T-helper 2 cell treated with Interferon-gamma antibody and Interleukin-4, amounts not matched to agents 5 μg/mL and 100 μg/mL, for 36 hours (primary cell): ENCODE measurements around the gene IGFBP4.

Experiments
- DNase-seq: peaks from one replicate; pipeline ENCODE4 v3.0.0; 2021; ENCODE audit warnings: low spot score
- H3K27ac Mint-ChIP-seq: one replicate; pipeline ENCODE4 v1.8.0; 2021; ENCODE audit warnings: mild to moderate bottlenecking, mixed read lengths
- H3K27me3 Mint-ChIP-seq: one replicate; pipeline ENCODE4 v1.8.0; 2021; ENCODE audit warnings: low read depth, mixed read lengths
- H3K36me3 Mint-ChIP-seq: one replicate; pipeline ENCODE4 v1.8.0; 2021; ENCODE audit warnings: low read depth, mixed read lengths
- H3K4me1 Mint-ChIP-seq: one replicate; pipeline ENCODE4 v1.8.0; 2021; ENCODE audit warnings: low read depth, mixed read lengths
- H3K4me3 Mint-ChIP-seq: one replicate; pipeline ENCODE4 v1.8.0; 2022; ENCODE audit warnings: mild to moderate bottlenecking, moderate library complexity, mixed read lengths
- H3K9me3 Mint-ChIP-seq: one replicate; pipeline ENCODE4 v1.8.0; 2021; ENCODE audit warnings: mixed read lengths

IGFBP4 gene

DNA sequence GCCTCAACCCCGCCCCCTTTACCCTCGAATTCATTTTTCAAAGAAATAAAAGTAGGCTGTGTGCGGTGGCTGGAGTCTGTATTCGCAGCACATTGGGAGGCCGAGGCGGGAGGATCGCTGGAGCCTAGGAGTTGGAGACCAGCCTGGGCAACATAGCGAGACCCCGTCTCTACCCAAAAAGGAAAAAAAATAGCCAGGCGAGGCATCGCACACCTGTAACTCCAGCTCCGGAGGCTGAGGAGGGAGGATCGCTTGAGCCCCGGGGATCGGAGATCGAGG is 24.9 kb upstream of the IGFBP4 start:
- peaks cover 31% of the 10 kb centered on the region for H3K4me1 Mint-ChIP-seq
- peak overlapping the region; percentile 99 for H3K4me3 Mint-ChIP-seq
- H3K27me3 Mint-ChIP-seq = no peaks in the 10 kb centered on the region
- no peak for DNase-seq
- peak overlapping the region; percentile 97 for H3K27ac Mint-ChIP-seq
- H3K9me3 Mint-ChIP-seq = no peaks in the 10 kb centered on the region
- H3K36me3 Mint-ChIP-seq = peaks cover 34% of the 10 kb centered on the region

DNA sequence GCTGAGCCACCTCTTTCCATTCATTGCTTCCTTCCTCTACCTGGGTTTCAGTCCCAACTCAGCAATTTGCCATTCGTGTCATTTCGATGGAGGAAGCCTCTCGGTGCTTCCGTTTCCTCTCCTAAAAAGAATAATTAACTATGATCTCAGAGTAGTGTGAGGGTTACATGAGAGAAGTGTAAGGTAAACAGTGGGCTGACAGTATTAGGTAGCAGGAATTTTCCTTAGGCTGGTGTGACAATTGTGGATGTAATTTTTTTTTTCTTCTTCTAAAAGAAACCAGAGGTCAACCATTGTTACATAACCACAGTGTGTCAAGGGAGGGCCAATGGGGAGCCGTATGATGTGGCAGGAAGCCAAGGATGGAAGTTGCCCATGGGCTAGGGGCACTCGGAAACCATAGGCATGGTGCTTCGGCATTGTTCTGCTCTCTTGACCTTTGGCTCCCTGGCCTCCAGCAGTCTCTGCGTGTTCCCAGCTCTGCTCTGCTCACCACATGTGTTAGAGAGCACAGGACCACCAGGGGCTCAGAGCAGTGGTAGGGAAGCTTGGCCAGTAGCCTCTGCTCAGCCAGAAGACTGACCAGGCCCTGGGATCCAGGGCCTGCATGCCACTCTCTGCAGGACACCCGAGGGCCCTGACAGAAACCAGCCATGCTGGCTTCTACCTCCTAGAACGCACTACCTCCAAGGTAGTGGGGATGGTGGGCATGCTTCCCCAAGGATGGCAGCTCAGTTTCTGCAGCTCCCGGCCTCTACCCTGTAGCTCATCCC is 23.5 kb upstream of the IGFBP4 start:
- no peak for DNase-seq
- H3K9me3 Mint-ChIP-seq = no peaks in the 10 kb centered on the region
- H3K36me3 Mint-ChIP-seq = peaks cover 24% of the 10 kb centered on the region
- H3K27ac Mint-ChIP-seq = peak overlapping the region; percentile 71
- H3K4me3 Mint-ChIP-seq = peak overlapping the region; percentile 52
- peaks cover 29% of the 10 kb centered on the region for H3K4me1 Mint-ChIP-seq
- H3K27me3 Mint-ChIP-seq = no peaks in the 10 kb centered on the region

DNA sequence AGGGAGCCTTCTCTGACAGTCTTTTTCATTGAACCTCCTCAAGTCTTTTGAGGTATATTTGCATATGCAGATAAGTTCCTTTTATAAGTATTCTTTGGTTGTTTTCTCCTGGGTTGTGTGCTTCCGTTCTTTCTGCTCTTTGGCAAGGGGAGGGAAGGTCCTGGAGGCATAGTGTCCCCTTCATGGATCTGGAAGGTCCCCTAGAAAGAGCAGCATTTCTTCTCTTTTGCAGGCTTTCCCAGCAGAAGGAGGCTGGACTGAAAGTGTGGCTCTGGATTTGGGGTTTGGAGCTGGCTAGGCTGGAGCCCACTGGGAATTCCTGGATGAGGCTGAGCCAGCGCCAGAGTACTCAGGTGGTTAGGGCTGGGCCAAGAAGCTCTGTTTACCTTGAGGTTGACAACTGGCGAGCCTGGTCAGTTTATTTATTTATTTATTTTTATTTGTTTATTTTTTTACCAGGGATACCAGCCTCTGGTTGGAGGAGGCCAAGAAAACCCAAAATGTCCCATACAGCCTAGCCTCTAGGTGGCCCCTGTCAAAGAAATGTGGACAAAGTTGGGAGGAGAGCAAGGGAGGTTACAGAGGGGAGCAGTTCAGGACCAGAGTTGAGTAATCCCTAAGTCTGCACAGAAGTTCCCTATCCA is 20.1 kb upstream of the IGFBP4 start:
- no peak overlapping the region for H3K4me3 Mint-ChIP-seq
- no peak overlapping the region for H3K27ac Mint-ChIP-seq
- H3K9me3 Mint-ChIP-seq = no peaks in the 10 kb centered on the region
- H3K27me3 Mint-ChIP-seq = peaks cover 1% of the 10 kb centered on the region
- no peaks in the 10 kb centered on the region for H3K36me3 Mint-ChIP-seq
- H3K4me1 Mint-ChIP-seq = peaks cover 44% of the 10 kb centered on the region
- DNase-seq = no peak

DNA sequence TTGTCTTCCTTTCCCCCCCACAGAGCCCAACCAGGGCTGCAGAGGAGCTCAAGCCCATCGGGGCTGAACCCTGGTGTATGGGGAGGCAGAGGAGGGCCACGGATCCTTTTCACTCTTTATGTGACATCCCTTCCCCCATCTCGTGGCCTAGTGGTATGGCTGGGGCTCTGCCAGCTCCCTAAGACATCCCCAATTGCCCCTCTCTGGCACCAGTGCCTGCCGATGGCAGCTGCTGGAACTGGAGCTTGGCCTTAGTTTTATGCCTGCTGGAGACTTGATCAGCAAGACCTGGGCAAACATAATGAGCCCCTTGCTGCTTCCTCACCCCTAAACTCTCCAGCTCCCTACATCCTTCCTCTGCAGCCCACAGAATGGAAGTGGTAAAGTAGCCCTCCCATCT is 17.5 kb upstream of the IGFBP4 start:
- Mint-ChIP-seq H3K27me3 (peaks cover 2% of the 10 kb centered on the region), H3K4me1 (peaks cover 37% of the 10 kb centered on the region), H3K36me3 (no peaks in the 10 kb centered on the region), H3K4me3 (peak overlapping the region; percentile 57), H3K9me3 (no peaks in the 10 kb centered on the region), H3K27ac (peak overlapping the region; percentile 76)
- no peak for DNase-seq

DNA sequence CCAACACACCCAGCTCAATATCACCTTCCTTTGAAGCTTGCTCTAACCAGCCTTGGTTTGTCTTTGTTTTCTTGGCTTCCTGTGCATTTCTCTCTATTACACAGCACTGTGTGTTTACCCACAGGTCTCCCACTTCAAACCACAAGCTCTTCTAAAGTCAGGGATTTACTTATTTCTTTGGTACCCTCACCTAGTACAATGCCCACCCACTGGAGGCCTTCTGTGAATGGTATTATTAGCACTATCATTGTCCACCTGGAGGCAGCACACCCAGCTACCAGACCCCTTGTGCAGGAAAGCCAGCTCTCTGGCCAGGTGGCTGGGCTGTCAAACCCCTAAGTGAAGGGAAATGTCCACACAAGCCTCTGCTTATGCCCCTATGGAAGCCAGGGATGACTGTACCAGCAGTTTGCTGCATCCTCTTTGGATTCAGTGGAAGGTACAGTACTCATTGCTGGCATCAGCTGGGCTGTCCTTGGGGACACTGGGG is 16.2 kb upstream of the IGFBP4 start:
- Mint-ChIP-seq H3K9me3 (no peaks in the 10 kb centered on the region), H3K27me3 (peaks cover 2% of the 10 kb centered on the region), H3K4me1 (peaks cover 40% of the 10 kb centered on the region), H3K27ac (peak overlapping the region; percentile 76), H3K4me3 (peak overlapping the region; percentile 57), H3K36me3 (no peaks in the 10 kb centered on the region)
- peak; percentile 46 for DNase-seq

DNA sequence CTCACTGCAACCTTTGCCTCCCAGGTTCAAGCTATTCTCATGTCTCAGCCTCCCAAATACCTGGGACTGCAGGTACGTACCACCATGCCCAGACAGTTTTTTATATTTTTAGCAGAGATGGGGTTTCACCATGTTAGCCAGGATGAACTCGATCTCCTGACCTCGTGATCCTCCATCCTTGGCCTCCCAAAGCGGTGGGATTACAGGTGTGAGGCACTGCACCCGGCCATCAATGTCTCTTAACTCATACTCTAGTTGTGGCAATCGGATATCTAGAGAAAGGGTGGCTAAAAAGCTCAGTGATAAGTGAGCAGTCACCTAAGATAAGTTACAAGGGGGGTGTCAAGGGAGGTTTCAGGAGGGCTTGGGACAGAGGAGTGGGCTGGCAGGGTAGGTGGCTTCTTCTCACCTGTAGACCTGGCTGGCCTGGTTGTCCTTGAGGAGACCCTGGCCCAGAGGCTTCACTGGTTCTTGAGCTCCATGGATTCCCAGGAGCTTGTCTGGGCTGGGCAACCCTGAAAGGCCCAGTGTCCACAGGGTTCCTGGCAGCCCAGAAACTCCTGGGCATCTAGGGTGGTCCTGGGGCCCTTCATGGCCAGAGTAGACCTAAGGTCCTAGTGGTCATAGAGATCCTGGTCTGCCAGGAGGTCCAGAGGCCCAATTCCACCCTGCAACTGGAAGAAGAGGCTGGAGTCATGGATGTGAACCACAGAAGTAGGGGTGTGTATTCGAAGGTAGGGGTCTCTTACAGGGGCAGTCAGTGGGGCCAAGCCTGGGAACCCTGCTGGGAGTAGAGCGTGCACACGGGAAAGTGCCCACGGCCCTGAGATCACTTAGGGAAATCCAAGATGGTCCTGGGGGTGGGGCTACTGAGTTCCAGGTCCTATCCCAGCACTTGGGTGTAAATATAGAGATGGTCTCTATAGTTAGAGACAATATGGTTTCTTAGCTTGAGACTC is 12.7 kb upstream of the IGFBP4 start:
- Mint-ChIP-seq H3K27ac (no peak overlapping the region), H3K36me3 (no peaks in the 10 kb centered on the region), H3K4me3 (no peak overlapping the region), H3K9me3 (no peaks in the 10 kb centered on the region), H3K4me1 (peaks cover 39% of the 10 kb centered on the region), H3K27me3 (peaks cover 2% of the 10 kb centered on the region)
- no peak for DNase-seq

DNA sequence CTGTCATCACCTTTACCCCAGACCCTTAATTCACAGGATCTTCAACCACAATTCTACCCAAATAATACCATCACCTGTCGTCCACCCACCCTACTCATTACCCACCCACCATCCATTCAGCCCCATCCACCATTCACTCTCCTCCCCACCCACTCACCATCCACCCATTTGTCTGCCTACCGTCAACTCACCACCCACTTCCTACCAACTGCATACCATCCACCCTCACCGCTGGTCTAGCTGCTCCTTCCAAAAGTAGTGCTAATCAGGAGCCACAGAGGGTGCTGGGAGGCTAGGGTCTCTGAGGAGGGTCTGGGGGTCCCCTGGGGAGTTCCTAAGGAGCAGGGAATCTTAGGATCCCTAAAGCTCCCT is 12.0 kb upstream of the IGFBP4 start:
- H3K27ac Mint-ChIP-seq = no peak overlapping the region
- H3K27me3 Mint-ChIP-seq = peaks cover 2% of the 10 kb centered on the region
- DNase-seq = no peak
- H3K4me1 Mint-ChIP-seq = peaks cover 32% of the 10 kb centered on the region
- H3K9me3 Mint-ChIP-seq = no peaks in the 10 kb centered on the region
- no peaks in the 10 kb centered on the region for H3K36me3 Mint-ChIP-seq
- H3K4me3 Mint-ChIP-seq = no peak overlapping the region

DNA sequence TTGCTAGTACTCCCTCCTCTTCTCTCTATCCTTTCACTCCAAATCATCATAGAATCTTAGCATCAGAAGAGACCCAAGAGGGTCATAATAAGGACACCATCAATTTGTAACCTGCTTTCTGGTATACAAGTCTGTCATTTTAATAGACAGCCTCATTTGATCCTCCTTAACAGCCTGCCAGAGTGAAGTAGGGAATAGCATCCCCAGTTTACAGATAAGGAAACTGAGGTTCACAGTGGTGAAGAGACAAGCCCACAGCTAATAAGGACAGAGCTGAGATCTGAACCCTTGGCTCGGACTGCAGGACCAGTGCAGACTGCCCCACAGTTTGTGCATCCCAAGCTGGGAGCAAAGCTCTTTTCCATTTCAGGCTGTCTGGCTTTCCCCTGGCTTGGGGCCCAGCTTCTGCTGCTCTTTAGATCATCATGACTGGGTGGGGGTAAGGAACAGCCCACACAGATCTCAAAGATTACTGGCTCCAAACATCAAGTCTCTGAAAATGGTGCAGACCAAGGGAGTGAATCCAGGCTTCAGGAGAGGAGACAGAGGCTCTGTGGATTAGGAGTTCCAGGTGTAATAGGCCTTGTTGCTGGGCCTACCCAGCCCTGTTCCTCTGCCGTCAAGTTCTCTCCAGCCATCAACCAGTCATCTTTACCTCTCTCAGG is 10.3 kb upstream of the IGFBP4 start:
- Mint-ChIP-seq H3K4me3 (no peak overlapping the region), H3K36me3 (no peaks in the 10 kb centered on the region), H3K9me3 (no peaks in the 10 kb centered on the region), H3K4me1 (peaks cover 23% of the 10 kb centered on the region), H3K27ac (no peak overlapping the region), H3K27me3 (peaks cover 2% of the 10 kb centered on the region)
- DNase-seq = no peak

DNA sequence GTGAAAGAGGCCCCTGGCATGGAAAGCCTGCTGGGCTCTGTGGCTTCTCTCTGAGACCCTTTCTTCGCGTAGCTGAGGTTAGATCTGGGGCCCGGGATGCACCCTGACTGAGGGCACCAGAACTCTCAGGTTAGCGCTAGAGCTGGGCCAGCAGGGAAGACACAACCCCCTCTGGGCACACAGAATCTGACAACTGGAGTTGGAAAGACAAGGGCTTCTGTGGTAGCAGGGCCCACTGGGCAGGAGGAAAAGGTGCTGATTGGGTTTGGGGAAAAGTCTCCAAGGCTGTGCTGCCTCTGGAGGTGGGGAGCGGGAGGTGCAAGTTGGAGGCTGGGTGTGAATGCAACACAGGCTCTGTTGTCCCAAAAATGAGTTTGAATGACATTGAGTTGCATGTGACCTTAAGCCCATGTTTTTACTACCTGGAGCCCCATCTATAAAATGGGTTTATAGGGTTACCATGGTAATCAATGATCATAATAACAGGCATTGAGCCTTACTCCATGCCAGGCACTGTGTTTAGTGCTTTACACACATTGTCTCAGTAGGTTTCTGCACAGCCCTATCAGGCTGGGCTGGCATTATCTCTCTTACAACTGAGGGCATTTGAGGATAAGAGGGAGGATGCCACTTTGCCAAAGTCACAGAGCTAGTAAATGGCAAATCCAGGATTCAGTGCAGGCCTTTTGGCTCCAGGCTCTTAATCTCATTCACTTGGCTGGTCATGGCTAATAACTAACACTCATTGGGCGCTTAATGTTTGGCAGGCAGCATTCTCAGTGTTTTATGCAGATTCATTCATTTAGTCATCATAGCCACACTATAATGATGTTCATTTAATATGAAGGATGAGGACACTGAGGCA is 9.5 kb upstream of the IGFBP4 start:
- Mint-ChIP-seq H3K27me3 (no peaks in the 10 kb centered on the region), H3K4me1 (peaks cover 21% of the 10 kb centered on the region), H3K36me3 (no peaks in the 10 kb centered on the region), H3K4me3 (no peak overlapping the region), H3K27ac (no peak overlapping the region), H3K9me3 (no peaks in the 10 kb centered on the region)
- DNase-seq = no peak

DNA sequence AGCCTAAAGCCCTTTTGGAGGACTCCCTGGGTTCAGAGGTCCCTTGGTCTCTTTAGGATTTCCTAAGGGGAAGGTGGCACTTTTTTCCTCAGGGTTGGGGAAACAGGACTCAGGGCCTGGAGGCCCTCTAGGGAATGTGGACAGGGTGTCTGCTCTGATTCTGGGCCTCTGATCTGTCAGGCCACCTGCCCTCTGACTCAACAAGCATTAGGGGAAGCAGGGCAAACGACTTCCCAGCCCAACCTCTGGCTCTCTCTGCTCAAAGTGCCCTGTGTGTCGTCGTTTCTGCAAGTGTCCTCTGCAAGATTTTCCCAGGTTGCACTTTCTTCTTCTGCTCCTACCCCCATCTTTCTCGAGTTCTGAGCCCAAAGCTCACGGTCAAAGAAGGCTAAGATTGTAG is 6.6 kb upstream of the IGFBP4 start:
- Mint-ChIP-seq H3K4me1 (peaks cover 22% of the 10 kb centered on the region), H3K36me3 (no peaks in the 10 kb centered on the region), H3K27me3 (no peaks in the 10 kb centered on the region), H3K27ac (no peak overlapping the region), H3K4me3 (no peak overlapping the region), H3K9me3 (no peaks in the 10 kb centered on the region)
- no peak for DNase-seq

DNA sequence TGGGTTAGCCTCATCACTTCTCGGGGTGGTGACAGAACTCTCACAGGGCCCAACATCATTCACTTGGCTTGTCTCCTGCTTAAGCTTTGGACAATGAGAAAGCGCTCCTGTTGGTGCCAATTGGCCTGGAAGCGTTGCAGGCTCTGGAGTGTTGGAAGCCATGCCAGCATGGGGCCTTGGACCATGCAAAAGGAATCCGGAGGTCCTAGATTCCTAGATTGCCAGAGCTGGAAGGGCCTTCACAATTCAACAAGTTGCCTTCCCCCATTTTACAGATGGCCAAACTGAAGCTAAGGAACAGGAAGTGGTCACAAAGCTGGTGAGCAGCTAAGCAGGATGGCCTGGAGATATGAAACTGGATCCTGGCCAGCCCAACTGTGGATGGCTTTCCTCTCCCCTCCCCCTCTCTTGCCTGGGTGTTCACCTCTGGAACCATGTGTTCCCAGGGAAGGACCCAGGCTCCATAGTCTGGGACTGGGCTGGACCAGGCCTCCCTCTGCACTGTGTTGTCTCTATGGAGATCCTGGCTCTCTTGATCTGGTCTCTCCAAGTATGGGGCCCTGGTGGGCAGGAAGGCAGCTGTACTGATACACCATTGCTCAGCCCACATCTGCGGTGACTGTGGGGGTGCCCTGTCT is 6.0 kb upstream of the IGFBP4 start:
- DNase-seq = no peak
- Mint-ChIP-seq H3K36me3 (no peaks in the 10 kb centered on the region), H3K27me3 (no peaks in the 10 kb centered on the region), H3K27ac (no peak overlapping the region), H3K4me3 (no peak overlapping the region), H3K4me1 (peaks cover 22% of the 10 kb centered on the region), H3K9me3 (no peaks in the 10 kb centered on the region)

DNA sequence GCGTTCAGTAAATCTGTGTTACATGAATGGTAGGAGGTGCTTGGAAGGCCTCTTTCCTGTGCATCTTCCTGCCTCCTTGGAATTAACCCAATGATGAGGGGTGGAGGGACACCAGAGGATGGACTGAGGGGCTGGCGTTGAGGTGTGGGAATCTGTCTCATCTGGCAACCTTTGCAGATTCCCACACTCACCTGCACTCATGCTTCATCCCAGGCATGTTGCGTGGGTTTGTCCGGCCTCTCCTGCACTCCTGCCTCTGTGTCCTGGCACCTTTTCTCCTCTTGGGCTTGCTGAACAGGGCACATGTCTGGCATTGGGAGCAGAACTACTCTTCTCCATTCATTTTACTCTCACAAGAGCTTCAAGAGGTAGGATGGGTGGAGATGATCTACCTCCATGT is 3.1 kb upstream of the IGFBP4 start:
- H3K27me3 Mint-ChIP-seq = peaks cover 2% of the 10 kb centered on the region
- no peak overlapping the region for H3K27ac Mint-ChIP-seq
- peaks cover 4% of the 10 kb centered on the region for H3K36me3 Mint-ChIP-seq
- no peak overlapping the region for H3K4me3 Mint-ChIP-seq
- peaks cover 25% of the 10 kb centered on the region for H3K4me1 Mint-ChIP-seq
- no peaks in the 10 kb centered on the region for H3K9me3 Mint-ChIP-seq
- DNase-seq = no peak
